Measurements from ENCODE around the gene TIMM44. TPM values are rescaled to one million over a fixed set of nuclear protein-coding genes. Genes with fewer than 3 reads are reported as not detected.

TIMM44 gene
- total and polyA plus RNA-seq, 2 donors (not counting 3 experiments of a cell fraction or from before 2014, with no cell fraction given) = 61.5 to 64.3 TPM

GRCh38 chr19:7968796-7969554 is 25.5 kb upstream of the TIMM44 start:
- dilution Hi-C loops (cut with MboI; ENCODE audit: extremely low pct_ligation_motif_present, low sequenced_read_pairs) = no loop called here

DNA sequence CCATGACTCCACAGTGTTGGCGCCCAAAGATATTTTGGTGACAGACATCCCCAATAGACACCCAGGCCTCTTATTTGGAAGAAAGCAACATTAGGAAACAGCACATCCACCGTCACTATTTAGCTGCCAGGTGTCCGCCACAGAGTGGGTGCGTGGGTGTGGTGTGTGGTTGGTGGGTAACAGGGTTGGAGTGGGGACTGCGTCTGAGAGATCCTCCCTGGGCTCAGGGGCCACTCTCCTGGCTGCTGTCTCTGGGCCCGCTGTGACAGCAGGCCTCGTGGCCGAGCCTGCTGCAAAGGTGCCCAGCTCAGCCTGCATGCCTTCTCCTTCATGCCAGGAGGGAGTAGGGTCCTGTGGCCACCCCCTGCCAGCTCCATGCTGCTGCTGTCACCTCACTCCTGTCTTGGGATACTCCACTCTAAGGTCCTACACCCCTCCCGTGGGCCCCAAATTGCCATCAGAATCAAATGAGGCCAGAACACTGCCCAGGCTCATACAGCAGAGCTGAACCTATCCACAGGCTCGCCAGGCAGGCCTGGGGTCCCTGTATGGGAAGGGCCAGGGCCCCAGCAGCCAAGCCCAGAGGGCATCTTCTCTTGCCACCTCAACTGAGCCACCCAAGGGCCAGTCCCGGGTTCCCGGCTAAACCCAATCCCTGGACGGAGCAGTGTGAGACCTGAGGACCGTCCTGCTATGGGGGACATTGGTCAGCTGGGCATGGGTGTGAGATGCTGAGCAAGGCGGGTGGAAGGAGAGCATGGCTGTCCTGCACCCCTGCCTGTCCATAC is 24.7 kb upstream of the TIMM44 start:
- H4K20me1 ChIP-seq (replicated peaks; ENCODE audit: control insufficient read depth, extremely low read depth, insufficient read depth, low read length) = no peaks in the 10 kb centered on the region
- TF ChIP-seq POLR2A (IDR thresholded peaks at IDR 0.05; ENCODE audit: low read depth, low read length) (no peak), GATA2 (IDR thresholded peaks at IDR 0.05; ENCODE audit: insufficient read depth, insufficient read length, low read depth, low read length) (no peak), FOS (IDR thresholded peaks at IDR 0.05; ENCODE audit: borderline replicate concordance, insufficient read depth, low read length) (no peak), CTCF (IDR thresholded peaks at IDR 0.05; ENCODE audit: extremely low read depth in 1 of 2, insufficient read depth in 1 of 2, low read depth in 1 of 2, low read length in 2 of 2) (no peak), JUN (IDR thresholded peaks at IDR 0.05; ENCODE audit: borderline replicate concordance, insufficient read depth, insufficient read length, low read depth) (no peak), MYC (IDR thresholded peaks at IDR 0.05; ENCODE audit: low read depth, low read length) (no peak), EZH2 (IDR thresholded peaks at IDR 0.05; ENCODE audit: borderline replicate concordance, low read depth, low read length, severe bottlenecking) (no peak), POLR2AphosphoS5 (IDR thresholded peaks at IDR 0.05; ENCODE audit: insufficient read depth, low read depth, low read length) (no peak)
- TF ChIP-seq, protein P1, sequence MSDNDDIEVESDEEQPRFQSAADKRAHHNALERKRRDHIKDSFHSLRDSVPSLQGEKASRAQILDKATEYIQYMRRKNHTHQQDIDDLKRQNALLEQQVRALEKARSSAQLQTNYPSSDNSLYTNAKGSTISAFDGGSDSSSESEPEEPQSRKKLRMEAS (IDR thresholded peaks at IDR 0.05; ENCODE audit: insufficient read depth, insufficient read length) = no peak
- CTCF ChIA-PET = interaction anchor here (3.4 kb wide), 1 partner anchor 24 kb away, joined by 40 read pairs; the partner anchor contains the start of gene TIMM44
- no peak overlapping the region for H3K9ac ChIP-seq (replicated peaks; ENCODE audit: extremely low read depth, insufficient read depth, low read length)
- peaks cover 19 to 46% of the 10 kb centered on the region in 2 experiments for H3K36me3 ChIP-seq (ENCODE audit: control insufficient read depth in 2 of 2, extremely low read depth in 1 of 2, insufficient read depth in 2 of 2, low read length in 2 of 2)
- no peak overlapping the region for H3K4me2 ChIP-seq (ENCODE audit: insufficient read depth, low read length)
- H3K4me1 ChIP-seq (ENCODE audit: control insufficient read depth, extremely low read depth, insufficient read depth, low read length) = no peaks in the 10 kb centered on the region
- dilution Hi-C loops (cut with MboI; ENCODE audit: extremely low pct_ligation_motif_present, low sequenced_read_pairs) (no loop called here), intact Hi-C loops (cut with micrococcal nuclease) (no loop called here)
- H3K27me3 ChIP-seq (ENCODE audit: control insufficient read depth in 2 of 2, insufficient read depth in 2 of 2, low read length in 2 of 2) = no peaks in the 10 kb centered on the region
- no peaks in the 10 kb centered on the region for H3K9me1 ChIP-seq (replicated peaks; ENCODE audit: control insufficient read depth, extremely low read depth, insufficient read depth, low read length)
- DNase-seq (ENCODE audit: low read depth, low spot score) (no peak), FAIRE-seq (no peak)
- no peak overlapping the region for H3K4me3 ChIP-seq (replicated peaks in 1 of 3; ENCODE audit: insufficient read depth in 1 of 3, low read depth in 1 of 3, low read length in 3 of 3)
- H3K79me2 ChIP-seq (ENCODE audit: control insufficient read depth, insufficient read depth, low read length) = no peaks in the 10 kb centered on the region
- H2AFZ ChIP-seq (ENCODE audit: low read depth, low read length) = no peak overlapping the region
- BruUV-seq (replicated peaks) = no TSS peak
- POLR2A ChIA-PET = no interaction called here
- H3K9me3 ChIP-seq (replicated peaks; ENCODE audit: control insufficient read depth, insufficient read depth, low read length) = no peaks in the 10 kb centered on the region
- no peak overlapping the region for H3K27ac ChIP-seq (ENCODE audit: insufficient read depth, low read depth, low read length)

More at GRCh38 chr19:7968796-7969554, 25.5 kb upstream of the TIMM44 start:
- ChIA-PET CTCF (interaction anchor here (1.1 to 3.4 kb wide), 2 partner anchors 25 to 33 kb away, joined by 6 to 40 read pairs; partner anchors contain the start of gene TIMM44), POLR2A (no interaction called here)
- Histone ChIP-seq H3K4me1 (ENCODE audit: control insufficient read depth, extremely low read depth, insufficient read depth, low read length) (no peaks in the 10 kb centered on the region), H3K9me1 (replicated peaks; ENCODE audit: control insufficient read depth, extremely low read depth, insufficient read depth, low read length) (no peaks in the 10 kb centered on the region), H3K79me2 (ENCODE audit: control insufficient read depth, insufficient read depth, low read length) (no peaks in the 10 kb centered on the region), H4K20me1 (replicated peaks; ENCODE audit: control insufficient read depth, extremely low read depth, insufficient read depth, low read length) (no peaks in the 10 kb centered on the region), H3K27me3 (ENCODE audit: control insufficient read depth in 2 of 2, insufficient read depth in 2 of 2, low read length in 2 of 2) (no peaks in the 10 kb centered on the region), H3K4me2 (ENCODE audit: insufficient read depth, low read length) (no peak overlapping the region), H3K27ac (ENCODE audit: insufficient read depth, low read depth, low read length) (no peak overlapping the region), H3K4me3 (replicated peaks in 1 of 3; ENCODE audit: insufficient read depth in 1 of 3, low read depth in 1 of 3, low read length in 3 of 3) (no peak overlapping the region), H3K9me3 (replicated peaks; ENCODE audit: control insufficient read depth, insufficient read depth, low read length) (no peaks in the 10 kb centered on the region), H2AFZ (ENCODE audit: low read depth, low read length) (no peak overlapping the region), H3K36me3 (ENCODE audit: control insufficient read depth in 2 of 2, extremely low read depth in 1 of 2, insufficient read depth in 2 of 2, low read length in 2 of 2) (peaks cover 20 to 49% of the 10 kb centered on the region in 2 experiments), H3K9ac (replicated peaks; ENCODE audit: extremely low read depth, insufficient read depth, low read length) (no peak overlapping the region)
- FAIRE-seq (no peak), DNase-seq (ENCODE audit: low read depth, low spot score) (no peak)
- intact Hi-C loops (cut with micrococcal nuclease) = no loop called here
- BruUV-seq (replicated peaks) = no TSS peak
- TF ChIP-seq JUN (IDR thresholded peaks at IDR 0.05; ENCODE audit: borderline replicate concordance, insufficient read depth, insufficient read length, low read depth) = no peak
- no peak for TF ChIP-seq MYC (IDR thresholded peaks at IDR 0.05; ENCODE audit: low read depth, low read length)
- no peak for TF ChIP-seq POLR2A (IDR thresholded peaks at IDR 0.05; ENCODE audit: low read depth, low read length)
- TF ChIP-seq, protein P1 (IDR thresholded peaks at IDR 0.05; ENCODE audit: insufficient read depth, insufficient read length) = no peak
- no peak for TF ChIP-seq GATA2 (IDR thresholded peaks at IDR 0.05; ENCODE audit: insufficient read depth, insufficient read length, low read depth, low read length)
- no peak for TF ChIP-seq FOS (IDR thresholded peaks at IDR 0.05; ENCODE audit: borderline replicate concordance, insufficient read depth, low read length)
- no peak for TF ChIP-seq POLR2AphosphoS5 (IDR thresholded peaks at IDR 0.05; ENCODE audit: insufficient read depth, low read depth, low read length)
